ENCODE results near the gene DMGDH.

DMGDH gene

GRCh38 chr5:79093762-79094161 lies 24.3 kb upstream of the DMGDH start:
- H3K27me3 ChIP-seq (ENCODE audit: control insufficient read depth in 1 of 2, insufficient read depth in 2 of 2, low read length in 2 of 2), result no peaks in the 10 kb centered on the region
- H3K9me3 ChIP-seq (ENCODE audit: control insufficient read depth in 2 of 2, low read length in 2 of 2), result no peaks in the 10 kb centered on the region
- no peaks in the 10 kb centered on the region for H3K36me3 ChIP-seq (ENCODE audit: control insufficient read depth in 2 of 2, insufficient read depth in 2 of 2, low read length in 2 of 2)
- H3K27ac ChIP-seq (ENCODE audit: low read length), result no peak overlapping the region
- H3K4me3 ChIP-seq (ENCODE audit: low read length in 2 of 2), result no peak overlapping the region
- H3K9ac ChIP-seq (ENCODE audit: low read length in 2 of 2), result no peak overlapping the region
- H3K4me1 ChIP-seq (ENCODE audit: control insufficient read depth, insufficient read depth, low read length), result no peaks in the 10 kb centered on the region

GRCh38 chr5:79091064-79091463 lies 21.6 kb upstream of the DMGDH start:
- Histone ChIP-seq H3K4me1 (ENCODE audit: control insufficient read depth, insufficient read depth, low read length) (no peaks in the 10 kb centered on the region), H3K36me3 (ENCODE audit: control insufficient read depth in 2 of 2, insufficient read depth in 2 of 2, low read length in 2 of 2) (no peaks in the 10 kb centered on the region), H3K27ac (ENCODE audit: low read length) (no peak overlapping the region), H3K9ac (ENCODE audit: low read length in 2 of 2) (no peak overlapping the region), H3K9me3 (ENCODE audit: control insufficient read depth in 2 of 2, low read length in 2 of 2) (no peaks in the 10 kb centered on the region), H3K27me3 (ENCODE audit: control insufficient read depth in 1 of 2, insufficient read depth in 2 of 2, low read length in 2 of 2) (no peaks in the 10 kb centered on the region), H3K4me3 (ENCODE audit: low read length in 2 of 2) (no peak overlapping the region)

DNA sequence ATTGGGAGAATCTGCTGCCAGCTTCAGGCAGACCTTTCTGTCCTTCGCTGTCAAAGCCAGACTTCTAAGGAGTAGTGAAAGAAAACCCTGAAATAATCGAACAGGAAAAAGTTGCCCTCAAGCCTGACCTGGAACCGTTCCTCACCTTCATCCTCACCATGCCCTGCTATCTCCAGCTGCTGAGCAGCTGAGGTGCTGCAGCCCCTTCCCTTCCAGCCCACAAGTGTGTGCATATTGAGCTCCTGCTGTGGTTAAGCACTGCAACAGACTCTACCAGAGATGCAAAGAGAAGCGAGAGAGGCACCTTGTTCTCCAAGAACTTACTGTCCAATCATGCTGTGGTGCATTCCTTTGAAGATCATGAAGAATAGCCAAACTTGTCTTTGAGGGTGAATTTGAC lies 19.0 kb upstream of the DMGDH start:
- H3K9ac ChIP-seq (ENCODE audit: low read length in 2 of 2), result no peak overlapping the region
- no peaks in the 10 kb centered on the region for H3K4me1 ChIP-seq (ENCODE audit: control insufficient read depth, insufficient read depth, low read length)
- H3K36me3 ChIP-seq (ENCODE audit: control insufficient read depth in 2 of 2, insufficient read depth in 2 of 2, low read length in 2 of 2), result no peaks in the 10 kb centered on the region
- no peak overlapping the region for H3K27ac ChIP-seq (ENCODE audit: low read length)
- no peak overlapping the region for H3K4me3 ChIP-seq (ENCODE audit: low read length in 2 of 2)
- no peaks in the 10 kb centered on the region for H3K27me3 ChIP-seq (ENCODE audit: control insufficient read depth in 1 of 2, insufficient read depth in 2 of 2, low read length in 2 of 2)
- no peaks in the 10 kb centered on the region for H3K9me3 ChIP-seq (ENCODE audit: control insufficient read depth in 2 of 2, low read length in 2 of 2)

- no peaks in the 10 kb centered on the region for H3K27me3 ChIP-seq (ENCODE audit: control insufficient read depth in 1 of 2, insufficient read depth in 2 of 2, low read length in 2 of 2)
- no peaks in the 10 kb centered on the region for H3K9me3 ChIP-seq (ENCODE audit: control insufficient read depth in 2 of 2, low read length in 2 of 2)
- H3K4me3 ChIP-seq (ENCODE audit: low read length in 2 of 2), result no peak overlapping the region
- H3K27ac ChIP-seq (ENCODE audit: low read length), result no peak overlapping the region
- H3K36me3 ChIP-seq (ENCODE audit: control insufficient read depth in 2 of 2, insufficient read depth in 2 of 2, low read length in 2 of 2), result peaks cover 0 to 3% of the 10 kb centered on the region in 2 donors
- H3K4me1 ChIP-seq (ENCODE audit: control insufficient read depth, insufficient read depth, low read length), result no peaks in the 10 kb centered on the region
- H3K9ac ChIP-seq (ENCODE audit: low read length in 2 of 2), result no peak overlapping the region
Observed at GRCh38 chr5:79086116-79086515, 16.6 kb upstream of the DMGDH start.

- no peaks in the 10 kb centered on the region for H3K27me3 ChIP-seq (ENCODE audit: control insufficient read depth in 1 of 2, insufficient read depth in 2 of 2, low read length in 2 of 2)
- H3K9ac ChIP-seq (ENCODE audit: low read length in 2 of 2), result no peak overlapping the region
Observed at GRCh38 chr5:79081779-79082178, 12.3 kb upstream of the DMGDH start.

GRCh38 chr5:79080804-79081203 lies 11.3 kb upstream of the DMGDH start:
- Histone ChIP-seq H3K4me1 (ENCODE audit: control insufficient read depth, insufficient read depth, low read length) (peaks cover 15% of the 10 kb centered on the region), H3K9ac (ENCODE audit: low read length in 2 of 2) (no peak overlapping the region), H3K27me3 (ENCODE audit: control insufficient read depth in 1 of 2, insufficient read depth in 2 of 2, low read length in 2 of 2) (no peaks in the 10 kb centered on the region), H3K4me3 (ENCODE audit: low read length in 2 of 2) (no peak overlapping the region), H3K36me3 (ENCODE audit: control insufficient read depth in 2 of 2, insufficient read depth in 2 of 2, low read length in 2 of 2) (peaks cover 0 to 3% of the 10 kb centered on the region in 2 donors), H3K9me3 (ENCODE audit: control insufficient read depth in 2 of 2, low read length in 2 of 2) (no peaks in the 10 kb centered on the region), H3K27ac (ENCODE audit: low read length) (no peak overlapping the region)

More at GRCh38 chr5:79081779-79082178, 12.3 kb upstream of the DMGDH start:
- Histone ChIP-seq H3K27ac (ENCODE audit: low read length) (no peak overlapping the region), H3K4me1 (ENCODE audit: control insufficient read depth, insufficient read depth, low read length) (peaks cover 11% of the 10 kb centered on the region), H3K4me3 (ENCODE audit: low read length in 2 of 2) (no peak overlapping the region), H3K9me3 (ENCODE audit: control insufficient read depth in 2 of 2, low read length in 2 of 2) (no peaks in the 10 kb centered on the region), H3K36me3 (ENCODE audit: control insufficient read depth in 2 of 2, insufficient read depth in 2 of 2, low read length in 2 of 2) (peaks cover 0 to 3% of the 10 kb centered on the region in 2 donors)

GRCh38 chr5:79077680-79078365 lies 8.3 kb upstream of the DMGDH start:
- H3K9ac ChIP-seq (ENCODE audit: low read length in 2 of 2), result peak overlapping the region in 1 of 2 donors; percentile 21
- peaks cover 20% of the 10 kb centered on the region for H3K4me1 ChIP-seq (ENCODE audit: control insufficient read depth, insufficient read depth, low read length)
- H3K36me3 ChIP-seq (ENCODE audit: control insufficient read depth in 2 of 2, insufficient read depth in 2 of 2, low read length in 2 of 2), result peaks cover 0 to 3% of the 10 kb centered on the region in 2 donors
- no peak overlapping the region for H3K27ac ChIP-seq (ENCODE audit: low read length)
- H3K9me3 ChIP-seq (ENCODE audit: control insufficient read depth in 2 of 2, low read length in 2 of 2), result peaks cover 0 to 6% of the 10 kb centered on the region in 2 donors
- peak overlapping the region in 1 of 2 donors; percentile 22 for H3K4me3 ChIP-seq (ENCODE audit: low read length in 2 of 2)
- H3K27me3 ChIP-seq (ENCODE audit: control insufficient read depth in 1 of 2, insufficient read depth in 2 of 2, low read length in 2 of 2), result no peaks in the 10 kb centered on the region

- Histone ChIP-seq H3K4me1 (ENCODE audit: control insufficient read depth, insufficient read depth, low read length) (peaks cover 20% of the 10 kb centered on the region), H3K4me3 (ENCODE audit: low read length in 2 of 2) (no peak overlapping the region), H3K9ac (ENCODE audit: low read length in 2 of 2) (no peak overlapping the region), H3K27me3 (ENCODE audit: control insufficient read depth in 1 of 2, insufficient read depth in 2 of 2, low read length in 2 of 2) (no peaks in the 10 kb centered on the region), H3K9me3 (ENCODE audit: control insufficient read depth in 2 of 2, low read length in 2 of 2) (peaks cover 4 to 6% of the 10 kb centered on the region in 2 donors), H3K36me3 (ENCODE audit: control insufficient read depth in 2 of 2, insufficient read depth in 2 of 2, low read length in 2 of 2) (no peaks in the 10 kb centered on the region), H3K27ac (ENCODE audit: low read length) (peak overlapping the region; percentile 46)
Observed at GRCh38 chr5:79076819-79077218, 7.3 kb upstream of the DMGDH start.

- Histone ChIP-seq H3K36me3 (ENCODE audit: control insufficient read depth in 2 of 2, insufficient read depth in 2 of 2, low read length in 2 of 2) (no peaks in the 10 kb centered on the region), H3K27ac (ENCODE audit: low read length) (no peak overlapping the region), H3K9ac (ENCODE audit: low read length in 2 of 2) (no peak overlapping the region), H3K4me1 (ENCODE audit: control insufficient read depth, insufficient read depth, low read length) (peaks cover 20% of the 10 kb centered on the region), H3K9me3 (ENCODE audit: control insufficient read depth in 2 of 2, low read length in 2 of 2) (peaks cover 4 to 6% of the 10 kb centered on the region in 2 donors), H3K27me3 (ENCODE audit: control insufficient read depth in 1 of 2, insufficient read depth in 2 of 2, low read length in 2 of 2) (no peaks in the 10 kb centered on the region), H3K4me3 (ENCODE audit: low read length in 2 of 2) (no peak overlapping the region)
Observed at GRCh38 chr5:79075646-79076426, 6.4 kb upstream of the DMGDH start.

DNA sequence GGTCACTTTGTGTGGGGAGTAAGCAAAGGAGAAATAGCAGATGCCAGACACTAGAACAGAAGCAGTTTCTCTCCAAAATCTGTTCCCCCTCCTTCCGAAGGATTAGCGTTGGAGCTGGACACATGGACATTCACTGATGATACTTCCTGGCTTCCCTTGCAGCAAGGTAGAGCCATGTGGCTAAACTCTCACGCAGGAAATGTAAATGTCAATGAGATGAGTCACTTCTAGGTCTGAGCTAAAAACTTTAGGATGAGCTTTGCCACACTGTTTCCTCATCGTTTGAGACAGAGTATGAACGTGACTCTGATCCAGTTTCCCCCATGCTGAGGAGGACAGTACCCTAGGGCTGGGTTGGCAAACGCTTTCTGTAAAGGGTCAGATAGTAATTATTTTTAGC lies 5.2 kb upstream of the DMGDH start:
- H3K27ac ChIP-seq (ENCODE audit: low read length), result no peak overlapping the region
- H3K4me3 ChIP-seq (ENCODE audit: low read length in 2 of 2), result no peak overlapping the region
- H3K9ac ChIP-seq (ENCODE audit: low read length in 2 of 2), result no peak overlapping the region

GRCh38 chr5:79070350-79070667 lies 835 bp upstream of the DMGDH start:
- Histone ChIP-seq H3K9me3 (ENCODE audit: control insufficient read depth in 2 of 2, low read length in 2 of 2) (peaks cover 4 to 6% of the 10 kb centered on the region in 2 donors), H3K27me3 (ENCODE audit: control insufficient read depth in 1 of 2, insufficient read depth in 2 of 2, low read length in 2 of 2) (no peaks in the 10 kb centered on the region), H3K4me3 (ENCODE audit: low read length in 2 of 2) (peak overlapping the region; percentile 75 to 80), H3K9ac (ENCODE audit: low read length in 2 of 2) (peak overlapping the region; percentile 68 to 72), H3K4me1 (ENCODE audit: control insufficient read depth, insufficient read depth, low read length) (peaks cover 8% of the 10 kb centered on the region), H3K36me3 (ENCODE audit: control insufficient read depth in 2 of 2, insufficient read depth in 2 of 2, low read length in 2 of 2) (no peaks in the 10 kb centered on the region), H3K27ac (ENCODE audit: low read length) (peak overlapping the region; percentile 67)

More for the DNA sequence above, 5.2 kb upstream of the DMGDH start:
- Histone ChIP-seq H3K36me3 (ENCODE audit: control insufficient read depth in 2 of 2, insufficient read depth in 2 of 2, low read length in 2 of 2) (no peaks in the 10 kb centered on the region), H3K9me3 (ENCODE audit: control insufficient read depth in 2 of 2, low read length in 2 of 2) (peaks cover 4 to 6% of the 10 kb centered on the region in 2 donors), H3K4me1 (ENCODE audit: control insufficient read depth, insufficient read depth, low read length) (peaks cover 23% of the 10 kb centered on the region), H3K27me3 (ENCODE audit: control insufficient read depth in 1 of 2, insufficient read depth in 2 of 2, low read length in 2 of 2) (no peaks in the 10 kb centered on the region)

Measured in stomach smooth muscle (tissue), 2 donors.